Activated T-cell treated with anti-CD3 and anti-CD28 coated beads, Interleukin-2, amount 50 U/mL, for 4 hours (primary cell): Measurements from ENCODE around the gene C1QTNF12. TPM values are rescaled to one million over a fixed set of nuclear protein-coding genes. Genes with fewer than 3 reads are reported as not detected.

Experiments used
- ATAC-seq, 2 donors: fragments of 200-7000 bp; cut with Tn5 transposase; one replicate each; pipeline ENCODE4 v1.10.0; 2021
- DNase-seq: peaks from one replicate; pipeline ENCODE4 v3.0.0-alpha.2; 2020
- H3K27me3 Mint-ChIP-seq: one replicate; pipeline ENCODE4 v1.8.0; 2021; ENCODE audit warnings: low read depth, mixed read lengths
- H3K36me3 Mint-ChIP-seq: one replicate; pipeline ENCODE4 v1.8.0; 2022; ENCODE audit warnings: mixed read lengths; ENCODE audit not compliant: insufficient read depth
- H3K4me1 Mint-ChIP-seq: one replicate; pipeline ENCODE4 v1.8.0; 2021; ENCODE audit warnings: low read depth, mixed read lengths
- H3K4me3 Mint-ChIP-seq: one replicate; pipeline ENCODE4 v1.8.0; 2021; ENCODE audit warnings: mild to moderate bottlenecking, moderate library complexity, mixed read lengths
- H3K9me3 Mint-ChIP-seq: one replicate; pipeline ENCODE4 v1.8.0; 2021; ENCODE audit warnings: mixed read lengths
- total RNA-seq, 3 donors: library from RNA; stranded (reverse); gene quantifications; one replicate each; pipeline ENCODE4 v1.2.1, GENCODE V29; 2021

Gene C1QTNF12
- total RNA-seq, 3 donors from 2014 or later = 1.6 to 2.2 (median 2.1) TPM

GRCh38 chr1:1285611-1286311, 39.2 kb upstream of the C1QTNF12 start:
- H3K27me3 Mint-ChIP-seq = no peaks in the 10 kb centered on the region
- no peaks in the 10 kb centered on the region for H3K9me3 Mint-ChIP-seq
- H3K4me1 Mint-ChIP-seq = no peaks in the 10 kb centered on the region
- H3K4me3 Mint-ChIP-seq = no peak overlapping the region
- no peak for DNase-seq
- ATAC-seq = no peak
- no peaks in the 10 kb centered on the region for H3K36me3 Mint-ChIP-seq

DNA sequence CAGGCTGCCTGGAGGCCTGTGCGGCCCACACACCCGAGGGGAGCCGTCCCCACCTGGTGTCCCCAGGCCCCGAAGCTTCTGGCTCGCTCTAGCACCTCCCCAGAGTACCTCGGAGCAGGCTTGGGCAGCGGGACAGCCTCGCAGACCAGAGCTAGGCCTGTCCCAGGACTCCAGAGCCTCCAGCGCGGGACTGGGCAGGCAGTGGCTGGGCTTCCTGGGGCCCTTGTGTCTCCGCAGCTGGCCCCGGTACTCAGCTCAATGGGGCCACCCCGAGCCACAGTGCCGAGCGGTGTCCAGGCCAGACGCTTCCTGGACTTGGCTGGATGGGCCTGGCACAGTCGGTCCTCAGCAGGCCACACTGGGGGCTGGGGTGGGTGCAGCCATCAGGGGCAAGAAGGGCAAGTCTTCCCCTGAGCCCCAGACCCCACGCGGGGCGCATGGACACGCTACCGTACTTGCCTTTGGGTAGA, 38.6 kb upstream of the C1QTNF12 start:
- no peak for DNase-seq
- Mint-ChIP-seq H3K4me3 (no peak overlapping the region), H3K27me3 (no peaks in the 10 kb centered on the region), H3K4me1 (no peaks in the 10 kb centered on the region), H3K9me3 (no peaks in the 10 kb centered on the region), H3K36me3 (no peaks in the 10 kb centered on the region)
- ATAC-seq = no peak

GRCh38 chr1:1284221-1285101, 37.9 kb upstream of the C1QTNF12 start:
- Mint-ChIP-seq H3K36me3 (no peaks in the 10 kb centered on the region), H3K4me3 (no peak overlapping the region), H3K4me1 (no peaks in the 10 kb centered on the region), H3K27me3 (no peaks in the 10 kb centered on the region), H3K9me3 (no peaks in the 10 kb centered on the region)
- DNase-seq (no peak), ATAC-seq (no peak)

DNA sequence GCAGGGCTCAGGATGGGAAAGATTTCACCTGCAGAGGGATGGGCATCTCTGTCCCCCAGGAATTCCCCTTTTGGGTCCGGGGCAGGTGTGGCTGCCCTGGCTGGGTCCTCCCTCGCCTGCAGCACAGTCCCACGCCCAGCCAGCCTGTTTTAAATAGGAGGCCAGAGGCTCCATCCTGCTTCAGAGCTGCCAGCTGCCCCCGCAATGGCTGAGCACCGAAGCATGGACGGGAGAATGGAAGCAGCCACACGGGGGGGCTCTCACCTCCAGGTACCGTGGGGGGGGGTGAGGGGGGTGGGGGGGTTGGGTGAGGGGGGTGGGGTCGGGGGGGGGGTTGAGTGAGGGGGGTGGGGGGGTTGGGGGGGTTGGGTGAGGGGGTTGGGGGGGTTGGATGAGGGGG, 37.3 kb upstream of the C1QTNF12 start:
- Mint-ChIP-seq H3K9me3 (no peaks in the 10 kb centered on the region), H3K4me1 (no peaks in the 10 kb centered on the region), H3K36me3 (no peaks in the 10 kb centered on the region), H3K4me3 (no peak overlapping the region), H3K27me3 (no peaks in the 10 kb centered on the region)
- ATAC-seq (no peak), DNase-seq (no peak)

DNA sequence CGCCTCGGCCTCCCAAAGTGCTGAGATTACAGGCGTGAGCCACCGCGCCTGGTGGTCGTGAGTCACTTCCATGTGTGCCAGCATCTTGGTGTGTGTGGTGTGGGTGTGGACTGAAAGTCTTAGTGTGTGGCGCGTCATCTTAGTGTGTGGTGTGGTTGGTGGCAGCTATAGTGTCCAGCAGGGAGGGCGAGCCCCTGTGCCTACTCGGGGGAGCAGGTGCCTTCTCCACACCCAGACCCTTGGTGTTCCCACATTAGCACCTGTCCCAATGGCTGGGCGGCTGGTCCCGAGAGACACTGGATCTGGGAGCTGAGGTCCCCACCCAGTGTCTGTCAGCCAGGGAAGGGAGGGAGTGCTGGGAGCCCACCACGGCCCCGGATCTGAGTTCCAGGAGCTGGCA, 36.5 kb upstream of the C1QTNF12 start:
- DNase-seq (no peak), ATAC-seq (peak in 1 of 2 donors; percentile 51)
- Mint-ChIP-seq H3K4me3 (no peak overlapping the region), H3K27me3 (no peaks in the 10 kb centered on the region), H3K4me1 (no peaks in the 10 kb centered on the region), H3K36me3 (no peaks in the 10 kb centered on the region), H3K9me3 (no peaks in the 10 kb centered on the region)

- no peaks in the 10 kb centered on the region for H3K27me3 Mint-ChIP-seq
- H3K4me3 Mint-ChIP-seq = no peak overlapping the region
- DNase-seq = no peak
- H3K4me1 Mint-ChIP-seq = no peaks in the 10 kb centered on the region
- no peaks in the 10 kb centered on the region for H3K9me3 Mint-ChIP-seq
- ATAC-seq = no peak
- no peaks in the 10 kb centered on the region for H3K36me3 Mint-ChIP-seq
Observed at GRCh38 chr1:1281533-1282321, 35.2 kb upstream of the C1QTNF12 start.

- Mint-ChIP-seq H3K4me3 (no peak overlapping the region), H3K36me3 (no peaks in the 10 kb centered on the region), H3K9me3 (no peaks in the 10 kb centered on the region), H3K4me1 (no peaks in the 10 kb centered on the region), H3K27me3 (no peaks in the 10 kb centered on the region)
- no peak for ATAC-seq
- DNase-seq = no peak
Observed at GRCh38 chr1:1280782-1281481, 34.4 kb upstream of the C1QTNF12 start.

DNA sequence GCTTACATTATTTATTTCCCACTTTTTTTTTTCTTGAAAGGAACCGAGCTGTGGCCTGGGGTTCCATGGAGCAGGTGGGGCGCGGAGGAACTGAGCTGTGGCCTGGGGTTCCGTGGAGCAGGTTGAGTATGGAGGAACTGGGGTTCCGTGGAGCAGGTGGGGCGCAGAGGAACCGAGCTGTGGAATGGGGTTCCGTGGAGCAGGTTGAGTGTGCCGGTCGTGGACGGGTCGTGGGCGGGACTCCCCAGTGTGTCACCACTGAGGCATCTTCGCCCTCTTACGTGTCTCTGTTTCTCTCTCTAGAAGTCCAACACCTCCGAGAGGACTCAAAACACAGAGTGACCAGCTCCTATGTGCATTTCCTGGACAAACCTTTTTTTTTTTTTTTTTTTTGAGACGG, 32.5 kb upstream of the C1QTNF12 start:
- Mint-ChIP-seq H3K27me3 (no peaks in the 10 kb centered on the region), H3K9me3 (no peaks in the 10 kb centered on the region), H3K4me1 (peaks cover 4% of the 10 kb centered on the region), H3K36me3 (no peaks in the 10 kb centered on the region), H3K4me3 (no peak overlapping the region)
- ATAC-seq (no peak), DNase-seq (no peak)

DNA sequence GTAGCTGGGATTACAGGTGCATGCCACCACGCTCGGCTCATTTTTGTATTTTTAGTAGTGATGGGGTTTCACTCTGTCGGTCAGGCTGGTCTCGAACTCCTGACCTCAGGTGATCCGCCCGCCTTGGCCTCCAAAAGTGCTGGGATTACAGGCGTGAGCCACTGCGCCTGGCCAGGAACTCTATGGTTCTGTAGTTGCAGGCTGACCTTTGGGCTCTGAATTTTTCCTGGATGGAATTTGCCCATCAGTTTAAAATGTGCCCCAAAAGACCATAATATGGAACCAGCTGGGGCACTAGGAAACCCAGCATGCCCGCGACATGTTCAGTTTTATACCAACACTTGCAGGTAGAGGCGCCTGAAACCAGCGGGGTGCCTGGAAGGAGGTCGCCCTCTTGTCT, 32.1 kb upstream of the C1QTNF12 start:
- DNase-seq (no peak), ATAC-seq (no peak)
- Mint-ChIP-seq H3K9me3 (no peaks in the 10 kb centered on the region), H3K4me3 (no peak overlapping the region), H3K36me3 (no peaks in the 10 kb centered on the region), H3K27me3 (no peaks in the 10 kb centered on the region), H3K4me1 (peaks cover 4% of the 10 kb centered on the region)

DNA sequence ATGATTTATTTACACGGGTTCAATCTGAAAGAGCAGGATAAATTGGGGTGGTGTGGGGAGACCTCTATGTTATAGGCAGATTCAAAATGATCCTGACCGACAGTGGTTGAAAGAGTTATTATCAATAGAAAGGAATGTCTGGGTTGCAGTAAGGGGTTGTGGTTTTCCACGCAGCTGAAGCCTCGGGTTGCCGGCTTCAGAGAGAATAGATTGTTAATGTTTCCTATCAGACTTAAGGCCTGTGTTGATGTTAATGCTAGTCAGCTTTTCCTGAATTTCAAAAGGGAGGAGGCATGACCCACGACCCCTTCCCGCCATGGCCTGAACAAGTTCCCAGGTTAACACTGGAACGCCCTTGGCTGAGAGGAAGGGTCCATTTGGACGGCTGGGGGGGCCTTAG, 29.3 kb upstream of the C1QTNF12 start:
- Mint-ChIP-seq H3K27me3 (no peaks in the 10 kb centered on the region), H3K4me3 (peak overlapping the region; percentile 46)

DNA sequence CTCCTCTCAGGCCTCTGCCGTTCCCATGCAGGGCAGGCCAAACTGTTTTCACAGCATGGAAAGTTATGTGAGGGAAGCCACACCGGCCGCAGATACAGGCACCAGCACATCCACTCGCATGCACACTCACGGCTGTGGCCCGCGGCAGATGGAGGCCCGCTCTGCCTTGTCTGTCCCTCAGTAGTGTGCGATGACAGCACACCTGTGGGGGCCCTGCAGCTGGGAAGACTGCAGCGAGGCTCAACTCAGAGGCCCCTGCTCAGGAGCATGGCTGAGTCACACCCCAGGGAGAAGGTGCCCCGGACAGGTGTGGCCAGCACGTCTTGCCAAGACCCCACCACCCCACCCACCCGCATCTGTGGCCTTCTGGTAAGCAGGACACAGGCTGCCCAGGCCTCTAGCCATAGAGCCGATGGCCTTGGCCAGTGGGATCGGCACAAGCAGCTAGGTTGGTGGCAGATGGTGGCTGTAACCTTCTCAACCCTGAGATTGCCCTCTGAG, 28.5 kb upstream of the C1QTNF12 start:
- H3K27me3 Mint-ChIP-seq = no peaks in the 10 kb centered on the region
- H3K36me3 Mint-ChIP-seq = peaks cover 8% of the 10 kb centered on the region
- no peak for DNase-seq
- no peaks in the 10 kb centered on the region for H3K9me3 Mint-ChIP-seq
- peak overlapping the region; percentile 72 for H3K4me3 Mint-ChIP-seq
- H3K4me1 Mint-ChIP-seq = peaks cover 34% of the 10 kb centered on the region
- ATAC-seq = no peak

More for the DNA sequence above, 29.3 kb upstream of the C1QTNF12 start:
- H3K9me3 Mint-ChIP-seq = no peaks in the 10 kb centered on the region
- no peak for ATAC-seq
- peaks cover 26% of the 10 kb centered on the region for H3K4me1 Mint-ChIP-seq
- DNase-seq = no peak
- peaks cover 3% of the 10 kb centered on the region for H3K36me3 Mint-ChIP-seq

- ATAC-seq (no peak), DNase-seq (no peak)
- Mint-ChIP-seq H3K36me3 (peaks cover 10% of the 10 kb centered on the region), H3K4me3 (peak overlapping the region; percentile 72), H3K4me1 (peaks cover 39% of the 10 kb centered on the region), H3K27me3 (no peaks in the 10 kb centered on the region), H3K9me3 (no peaks in the 10 kb centered on the region)
Observed at GRCh38 chr1:1274299-1274930, 27.9 kb upstream of the C1QTNF12 start.

DNA sequence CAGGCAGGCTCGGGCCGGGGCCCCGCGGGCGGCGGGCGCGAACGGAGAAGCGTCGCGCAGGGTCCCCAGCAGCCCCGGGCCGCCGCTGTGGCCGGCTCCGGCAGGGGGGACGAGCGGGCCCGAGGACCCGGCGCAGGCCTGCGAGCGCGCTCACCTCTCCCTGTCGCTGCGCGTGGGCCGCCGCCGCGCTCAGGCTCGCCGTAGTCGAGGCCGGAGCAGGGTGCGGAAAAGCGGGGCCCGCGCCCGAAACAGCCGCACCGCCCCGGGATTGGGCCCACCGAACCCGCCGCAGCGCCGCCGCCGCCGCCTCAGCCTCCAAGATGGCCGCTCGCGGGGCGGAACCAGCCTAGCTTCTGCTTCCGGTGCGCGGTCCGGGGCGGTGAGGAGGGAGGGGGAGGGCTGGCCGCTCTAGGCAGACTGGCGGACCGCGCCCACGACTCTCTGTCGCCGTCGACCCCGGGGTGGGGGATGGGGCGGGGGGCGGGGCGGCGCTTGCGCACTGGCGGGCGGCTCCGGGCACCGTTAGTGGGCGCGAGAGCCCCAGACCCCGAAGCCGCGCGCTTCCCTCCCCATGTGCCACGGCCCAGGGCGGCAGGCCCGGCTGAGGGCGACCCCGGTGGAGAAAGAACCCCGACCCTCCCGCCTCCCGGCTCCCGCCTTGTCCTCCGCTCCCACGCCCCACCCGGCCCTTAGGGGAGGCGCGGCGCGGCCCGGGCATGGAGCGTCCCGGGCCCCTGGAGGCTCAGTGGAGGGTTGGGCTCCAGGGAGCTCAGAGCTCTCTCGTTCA, 27.2 kb upstream of the C1QTNF12 start, which contains the start of gene UBE2J2:
Gene UBE2J2, minus strand, starts transcription at position 343 of the 787 bp plus-strand sequence. CDS start 5,862 bp downstream, outside the sequence.
- ATAC-seq = peak; percentile 97 to 98
- peak within 1 kb of the TSS; percentile 89 for H3K4me3 Mint-ChIP-seq
- no peaks in the 10 kb centered on the region for H3K27me3 Mint-ChIP-seq
- H3K9me3 Mint-ChIP-seq = no peaks in the 10 kb centered on the region
- peaks cover 39% of the 10 kb centered on the region for H3K4me1 Mint-ChIP-seq
- DNase-seq = peak; percentile 93
- H3K36me3 Mint-ChIP-seq = peaks cover 10% of the 10 kb centered on the region
